HepG2 (cell line): Measurements from ENCODE around the gene TMEM80.

Experiments
- MAFK ChIP-seq, 2 experiments: IDR thresholded peaks in 1 of 2; conservative IDR thresholded peaks in 1 of 2; 2 replicates each; pipeline ENCODE4 v1.6.1; 2011; ENCODE audit warnings: improper control_type of control experiment in 2 of 2, low read length in 2 of 2
- ZNF530 ChIP-seq: sonication (generic); formaldehyde crosslinking; IDR thresholded peaks from 2 replicates; pipeline ENCODE4 v1.5.0; 2020; ENCODE audit warnings: low read depth, mild to moderate bottlenecking, missing genetic modification reagents
- ZNF589 ChIP-seq: sonication (generic); formaldehyde crosslinking; conservative IDR thresholded peaks from 2 replicates; pipeline ENCODE4 v1.8.0; 2022; ENCODE audit warnings: mild to moderate bottlenecking, moderate library complexity, missing genetic modification reagents

- no peak for TF ChIP-seq MAFK (conservative IDR thresholded peaks at IDR 0.05 in 1 of 2, IDR thresholded peaks at IDR 0.05 in 1 of 2; ENCODE audit: low read length in 2 of 2)
- no peak for TF ChIP-seq ZNF530 (CRISPR knock-in tag)
- TF ChIP-seq ZNF589 (CRISPR knock-in tag), result no peak
These were observed at the start of gene TMEM80 for GRCh38 chr11:695538-696248.
